Activated CD4-positive, alpha-beta memory T cell treated with anti-CD3 and anti-CD28 coated beads for 36 hours (primary cell): ENCODE measurements around the gene ELL2. TPM values are rescaled to one million over a fixed set of nuclear protein-coding genes. Genes with fewer than 3 reads are reported as not detected.

Source experiments
- CTCF ChIA-PET: fragments of 350-600 bp; sonication (Branson Sonifier 250); formaldehyde crosslinking; loops from one replicate; lab custom pipeline; 2021; ENCODE audit warnings: antibody characterized with exemption, inconsistent platforms; lab: Charles Lee
- POLR2A ChIA-PET: fragments of 350-600 bp; sonication (Branson Sonifier 250); formaldehyde crosslinking; loops from one replicate; lab custom pipeline; 2021; ENCODE audit warnings: antibody characterized with exemption; lab: Charles Lee
- DNase-seq: peaks from one replicate; pipeline ENCODE4 v3.0.0-alpha.2; 2020
- H3K27ac Mint-ChIP-seq: one replicate; pipeline ENCODE4 v1.8.0; 2021; ENCODE audit warnings: mixed read lengths
- H3K27me3 Mint-ChIP-seq: one replicate; pipeline ENCODE4 v1.8.0; 2021; ENCODE audit warnings: mixed read lengths
- H3K36me3 Mint-ChIP-seq: one replicate; pipeline ENCODE4 v1.8.0; 2021; ENCODE audit warnings: mixed read lengths
- H3K4me1 Mint-ChIP-seq: one replicate; pipeline ENCODE4 v1.8.0; 2021; ENCODE audit warnings: low read depth, mixed read lengths
- H3K4me3 Mint-ChIP-seq: one replicate; pipeline ENCODE4 v1.8.0; 2021; ENCODE audit warnings: mild to moderate bottlenecking, mixed read lengths
- H3K9me3 Mint-ChIP-seq: one replicate; pipeline ENCODE4 v1.8.0; 2021; ENCODE audit warnings: mixed read lengths
- intact Hi-C: fragments of 100-400 bp; cut with micrococcal nuclease; formaldehyde crosslinking; loops from one replicate; pipeline ENCODE4 v1.15.1; 2023
- total RNA-seq, 2 experiments: library from RNA; stranded (reverse); gene quantifications; one replicate each; pipeline ENCODE4 v1.2.3, GENCODE V29; 2021

The ELL2 gene
- total RNA-seq, 2 experiments from 2014 or later = 127 to 132 TPM

DNA sequence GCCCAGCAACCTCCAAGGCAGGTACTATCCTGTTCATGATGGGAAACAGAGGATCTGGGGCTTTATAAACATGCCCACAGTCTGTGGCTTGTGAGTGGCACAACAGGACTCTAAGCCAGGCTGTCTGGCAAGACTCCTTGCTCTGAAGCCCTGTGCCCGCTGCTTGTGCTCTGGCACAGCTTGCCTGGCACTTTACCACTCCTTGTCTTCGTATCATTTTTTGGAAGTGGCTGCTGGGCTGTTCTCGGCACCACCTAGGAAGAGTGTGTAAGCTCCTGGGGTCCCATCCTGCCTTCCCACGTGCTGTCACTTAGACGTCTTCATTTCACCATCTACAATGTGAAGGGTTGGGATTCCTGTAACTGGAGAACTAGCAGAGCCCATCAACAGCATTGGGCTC, 79.8 kb downstream of the ELL2 start:
- no peak overlapping the region for H3K4me3 Mint-ChIP-seq
- no peaks in the 10 kb centered on the region for H3K36me3 Mint-ChIP-seq
- CTCF ChIA-PET = interaction anchor here (0.9 kb wide), 1 partner anchor 719 kb away, joined by 3 read pairs; no protein-coding TSS in a partner anchor
- no peak overlapping the region for H3K27ac Mint-ChIP-seq
- POLR2A ChIA-PET = no interaction called here
- no peaks in the 10 kb centered on the region for H3K27me3 Mint-ChIP-seq
- intact Hi-C loops = no loop called here
- peaks cover 4% of the 10 kb centered on the region for H3K4me1 Mint-ChIP-seq
- H3K9me3 Mint-ChIP-seq = no peaks in the 10 kb centered on the region
- DNase-seq = no peak

DNA sequence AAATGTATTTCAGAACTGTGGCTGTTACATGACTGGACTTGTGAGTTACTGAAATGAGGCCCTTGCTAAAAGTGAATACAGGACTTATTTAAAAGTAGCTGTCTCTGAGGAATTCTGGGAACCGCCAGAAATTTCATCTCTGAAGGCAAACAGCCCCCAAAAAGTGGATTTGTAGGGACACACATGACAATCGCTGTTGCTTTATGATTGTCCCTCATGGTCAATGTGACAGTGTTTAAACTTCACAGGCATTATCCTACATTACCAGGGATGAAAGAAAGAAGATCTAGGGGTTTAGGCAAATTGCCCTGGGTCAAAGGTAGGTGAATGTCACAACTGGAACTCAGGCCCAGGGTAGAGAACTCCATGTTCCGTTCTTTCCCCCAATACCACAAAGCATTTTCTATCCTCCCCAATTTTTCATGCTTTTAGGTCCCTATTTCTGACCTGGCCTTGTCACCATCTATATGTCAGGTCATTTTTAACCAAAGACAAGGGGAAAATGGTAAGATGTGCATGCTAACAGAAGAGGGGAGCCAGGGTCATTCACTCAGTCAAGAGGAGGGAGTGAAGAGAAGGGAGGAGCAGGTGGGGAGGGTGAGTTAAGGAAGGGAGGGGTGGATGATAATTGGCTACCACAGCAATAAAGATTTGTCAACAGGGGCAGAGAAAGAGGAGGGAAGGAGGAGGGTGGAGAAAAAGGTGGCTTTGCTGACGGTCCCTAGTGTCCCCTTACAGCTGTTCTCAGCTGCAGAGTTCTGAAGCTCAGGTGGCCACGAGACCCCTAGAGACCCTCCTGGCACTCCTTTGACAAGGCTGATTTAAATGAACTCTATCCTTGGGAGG, 81.3 kb downstream of the ELL2 start:
- Mint-ChIP-seq H3K27ac (no peak overlapping the region), H3K4me3 (no peak overlapping the region), H3K27me3 (no peaks in the 10 kb centered on the region), H3K4me1 (peaks cover 4% of the 10 kb centered on the region), H3K9me3 (no peaks in the 10 kb centered on the region), H3K36me3 (no peaks in the 10 kb centered on the region)
- no peak for DNase-seq
- intact Hi-C loops = no loop called here
- ChIA-PET CTCF (interaction anchor here (1.5 kb wide), 1 partner anchor 8 kb away, joined by 3 read pairs; no protein-coding TSS in a partner anchor), POLR2A (no interaction called here)

DNA sequence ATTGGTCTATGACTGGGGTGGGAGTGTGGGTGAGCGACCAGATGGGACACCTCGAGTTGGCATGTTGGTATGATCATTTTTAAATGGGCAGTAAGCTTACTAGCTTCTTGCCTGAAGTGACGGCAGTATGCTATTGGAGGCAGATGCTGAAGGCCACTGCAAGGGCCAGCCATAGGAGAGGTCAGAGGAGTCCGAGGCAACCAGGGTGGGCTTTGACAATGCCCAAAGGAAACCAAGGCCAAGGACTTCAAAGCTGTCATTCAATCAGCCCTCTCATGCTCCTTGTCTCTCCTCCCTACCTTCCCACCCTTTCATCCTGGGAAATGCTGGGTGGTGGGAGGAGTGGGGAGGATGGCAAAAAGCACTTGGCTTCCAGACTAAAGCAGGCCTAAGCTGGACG, 82.0 kb downstream of the ELL2 start:
- Mint-ChIP-seq H3K36me3 (no peaks in the 10 kb centered on the region), H3K27me3 (no peaks in the 10 kb centered on the region), H3K4me3 (no peak overlapping the region), H3K4me1 (peaks cover 4% of the 10 kb centered on the region), H3K27ac (no peak overlapping the region), H3K9me3 (no peaks in the 10 kb centered on the region)
- intact Hi-C loops = no loop called here
- no peak for DNase-seq
- ChIA-PET POLR2A (no interaction called here), CTCF (interaction anchor here (1.5 kb wide), 1 partner anchor 9 kb away, joined by 3 read pairs; no protein-coding TSS in a partner anchor)

DNA sequence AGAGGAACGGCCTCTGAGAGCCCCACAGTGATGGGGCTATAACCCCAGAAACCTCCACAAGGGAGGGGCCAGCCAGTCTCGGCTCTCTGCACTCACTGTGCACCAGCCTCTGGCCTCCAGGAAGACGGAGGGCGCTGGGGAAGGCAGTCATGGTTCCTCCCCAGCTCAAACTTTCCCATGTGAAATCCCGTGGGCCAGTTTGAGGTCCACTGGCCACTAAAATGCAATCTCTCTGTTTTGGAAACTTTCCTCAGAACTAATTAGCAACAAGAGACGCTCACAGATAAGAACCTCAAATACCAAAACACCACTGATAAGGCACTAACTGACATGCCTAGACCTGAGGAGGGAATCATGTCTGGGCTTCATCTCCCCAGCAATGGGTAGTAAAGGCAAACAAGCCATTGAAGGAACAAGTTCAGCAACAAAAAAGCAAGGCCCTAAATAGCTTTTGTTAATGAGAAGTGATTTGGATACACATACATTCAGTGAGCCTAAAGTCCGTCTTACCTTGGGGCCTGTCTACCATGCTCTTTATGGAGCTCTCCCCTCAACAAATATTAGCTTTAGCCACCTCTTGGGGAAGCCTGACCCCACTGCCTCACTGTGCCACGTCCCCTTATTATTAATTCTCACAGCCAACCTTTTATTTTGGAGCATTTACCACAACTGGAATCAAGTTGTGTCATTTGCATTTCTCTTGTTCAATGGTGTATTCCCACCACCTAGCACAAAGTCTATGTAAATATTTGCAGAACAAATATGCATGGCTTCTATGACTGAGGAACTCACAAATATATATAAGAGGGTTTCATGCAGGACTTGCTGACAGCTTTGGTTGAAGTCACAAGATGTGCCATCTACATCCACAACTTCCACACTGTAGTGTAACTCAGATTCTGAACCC, 83.0 kb downstream of the ELL2 start:
- Mint-ChIP-seq H3K36me3 (no peaks in the 10 kb centered on the region), H3K27ac (no peak overlapping the region), H3K4me1 (no peaks in the 10 kb centered on the region)

DNA sequence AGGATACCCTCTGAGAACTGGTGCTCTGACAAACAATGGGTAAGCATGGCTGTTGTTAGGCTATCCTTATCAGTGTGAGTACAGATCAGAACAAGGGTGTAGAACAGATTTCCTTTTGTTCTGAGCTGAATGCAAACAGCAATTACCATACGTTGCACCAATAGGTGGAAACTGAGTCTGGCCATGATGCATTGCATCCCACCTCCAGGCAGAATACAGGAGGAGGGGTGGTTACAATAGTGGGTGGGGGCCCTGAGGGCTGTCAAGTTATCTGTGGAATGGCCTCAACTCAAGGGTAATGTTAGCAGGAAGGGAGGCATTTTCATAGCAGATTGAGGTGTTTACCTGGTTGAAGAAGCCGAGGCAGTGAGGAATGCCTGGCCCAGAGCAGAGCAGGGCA, 84.9 kb downstream of the ELL2 start:
- Mint-ChIP-seq H3K4me1 (peaks cover 5% of the 10 kb centered on the region), H3K27ac (no peak overlapping the region), H3K27me3 (no peaks in the 10 kb centered on the region), H3K9me3 (no peaks in the 10 kb centered on the region), H3K36me3 (no peaks in the 10 kb centered on the region), H3K4me3 (no peak overlapping the region)
- ChIA-PET POLR2A (no interaction called here), CTCF (no interaction called here)
- DNase-seq = no peak
- intact Hi-C loops = no loop called here

More for the DNA sequence above, 83.0 kb downstream of the ELL2 start:
- CTCF ChIA-PET = interaction anchor here (1.2 to 1.5 kb wide), 3 partner anchors 10 to 83 kb away, joined by 3 to 4 read pairs (median 3); partner anchors contain the start of gene ELL2
- no peaks in the 10 kb centered on the region for H3K27me3 Mint-ChIP-seq
- DNase-seq = no peak
- no peaks in the 10 kb centered on the region for H3K9me3 Mint-ChIP-seq
- H3K4me3 Mint-ChIP-seq = no peak overlapping the region
- intact Hi-C loops = no loop called here
- POLR2A ChIA-PET = interaction anchor here (0.6 kb wide), 1 partner anchor 7 kb away, joined by 3 read pairs; no protein-coding TSS in a partner anchor

DNA sequence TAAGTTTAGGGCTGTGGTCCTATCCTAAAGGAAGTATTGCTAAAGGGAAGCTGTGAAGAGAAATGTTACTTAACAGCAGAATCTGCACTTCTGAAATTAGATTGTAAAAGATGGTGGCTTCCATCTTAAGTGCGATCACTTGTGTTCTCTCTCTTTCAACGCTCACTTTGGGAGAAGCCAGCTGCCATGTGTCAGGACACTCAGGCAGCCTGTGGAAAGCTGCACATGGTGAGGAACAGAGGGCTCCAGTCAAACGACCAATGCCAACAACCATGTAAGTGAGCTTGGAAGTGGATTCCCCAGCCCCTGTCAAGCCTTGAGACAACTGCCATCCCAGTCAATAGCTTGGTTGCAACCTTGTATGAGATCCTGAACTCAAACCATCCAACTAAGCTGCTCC, 87.4 kb downstream of the ELL2 start:
- Mint-ChIP-seq H3K36me3 (no peaks in the 10 kb centered on the region), H3K27ac (no peak overlapping the region), H3K27me3 (no peaks in the 10 kb centered on the region), H3K4me3 (no peak overlapping the region), H3K4me1 (peaks cover 25% of the 10 kb centered on the region), H3K9me3 (no peaks in the 10 kb centered on the region)
- CTCF ChIA-PET = interaction anchor here (1.4 kb wide), 1 partner anchor 93 kb away, joined by 4 read pairs; no protein-coding TSS in a partner anchor
- intact Hi-C loops = loop anchor here (5.0 kb wide), 1 partner anchor 828 kb away; no protein-coding TSS in a partner anchor
- POLR2A ChIA-PET = no interaction called here
- DNase-seq = no peak

DNA sequence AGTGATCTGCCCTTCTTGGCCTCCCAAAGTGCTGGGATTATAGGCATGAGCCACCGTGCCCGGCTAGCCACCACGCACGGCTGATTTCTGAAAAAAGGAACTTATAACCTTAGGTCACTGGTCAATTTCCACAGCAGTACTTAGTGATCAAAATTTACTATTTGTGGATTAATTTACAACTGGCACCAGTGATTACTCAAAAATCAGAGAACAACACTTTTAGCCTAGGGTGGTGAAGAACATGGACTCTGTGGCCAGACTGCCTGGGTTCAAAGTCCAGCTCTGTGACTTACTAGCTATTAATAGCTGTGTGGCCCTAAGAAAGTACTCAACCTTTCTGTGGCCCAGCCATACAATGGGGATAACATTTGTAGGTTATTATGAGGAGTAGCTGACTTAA, 88.3 kb downstream of the ELL2 start:
- H3K27me3 Mint-ChIP-seq = no peaks in the 10 kb centered on the region
- H3K9me3 Mint-ChIP-seq = no peaks in the 10 kb centered on the region
- no peak for DNase-seq
- no peaks in the 10 kb centered on the region for H3K36me3 Mint-ChIP-seq
- H3K4me3 Mint-ChIP-seq = no peak overlapping the region
- ChIA-PET CTCF (interaction anchor here (1.0 to 1.4 kb wide), 2 partner anchors 14 to 92 kb away, joined by 3 to 4 read pairs; no protein-coding TSS in a partner anchor), POLR2A (no interaction called here)
- peaks cover 34% of the 10 kb centered on the region for H3K4me1 Mint-ChIP-seq
- H3K27ac Mint-ChIP-seq = no peak overlapping the region
- intact Hi-C loops = loop anchor here (5.0 kb wide), 1 partner anchor 829 kb away; no protein-coding TSS in a partner anchor

DNA sequence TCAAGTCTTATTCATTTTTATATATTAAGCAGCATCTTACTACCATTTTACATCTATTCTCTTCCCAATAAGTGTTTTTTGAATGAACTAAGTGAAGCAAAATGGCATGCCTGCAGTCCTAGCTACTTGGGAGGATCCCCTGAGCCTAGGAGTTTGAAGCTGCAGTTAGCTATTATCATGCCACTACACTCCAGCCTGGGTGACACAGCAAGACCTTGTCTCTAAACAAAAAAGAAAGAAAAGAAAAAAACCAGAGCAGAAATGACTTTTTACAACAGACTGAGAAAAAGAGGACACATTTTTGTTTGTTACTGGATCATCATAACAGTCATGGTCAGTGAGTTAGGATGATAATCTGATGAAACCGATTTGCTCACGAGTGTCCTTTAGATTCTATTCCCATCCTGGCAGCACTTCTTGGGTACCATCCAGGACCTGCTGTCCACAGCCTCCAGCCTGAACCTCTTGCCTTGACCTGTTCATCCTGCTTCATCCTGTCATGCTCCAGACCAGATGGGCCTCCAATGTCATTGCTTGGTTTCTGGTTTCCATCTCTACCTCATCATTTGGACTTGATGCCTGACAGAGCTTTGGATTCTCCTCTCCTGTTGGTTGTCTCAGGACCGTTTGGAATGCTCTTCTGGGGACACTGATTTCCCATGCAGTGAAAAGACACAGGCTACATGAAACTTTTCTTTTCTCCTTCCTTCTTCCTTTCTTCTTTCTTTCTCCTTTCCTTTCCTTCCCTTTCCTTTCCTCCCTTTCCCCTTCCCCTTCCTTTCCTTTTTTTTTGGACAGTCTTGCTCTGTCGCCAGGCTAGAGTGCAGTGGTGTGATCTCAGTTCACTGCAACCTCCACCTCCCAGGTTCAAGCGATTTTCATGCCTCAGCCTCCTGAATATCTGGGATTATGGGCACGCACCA, 89.0 kb downstream of the ELL2 start:
- H3K4me1 Mint-ChIP-seq = peaks cover 39% of the 10 kb centered on the region
- ChIA-PET POLR2A (interaction anchor here (1.0 kb wide), 1 partner anchor 55 kb away, joined by 5 read pairs; no protein-coding TSS in a partner anchor), CTCF (interaction anchor here (1.0 to 3.8 kb wide), 2 partner anchors 13 kb away, joined by 3 to 18 read pairs; no protein-coding TSS in a partner anchor)
- no peak overlapping the region for H3K4me3 Mint-ChIP-seq
- H3K36me3 Mint-ChIP-seq = peaks cover 1% of the 10 kb centered on the region
- H3K27me3 Mint-ChIP-seq = no peaks in the 10 kb centered on the region
- intact Hi-C loops = loop anchor here (5.0 kb wide), 1 partner anchor 830 kb away; no protein-coding TSS in a partner anchor
- peaks cover 2% of the 10 kb centered on the region for H3K9me3 Mint-ChIP-seq
- DNase-seq = no peak
- H3K27ac Mint-ChIP-seq = no peak overlapping the region

DNA sequence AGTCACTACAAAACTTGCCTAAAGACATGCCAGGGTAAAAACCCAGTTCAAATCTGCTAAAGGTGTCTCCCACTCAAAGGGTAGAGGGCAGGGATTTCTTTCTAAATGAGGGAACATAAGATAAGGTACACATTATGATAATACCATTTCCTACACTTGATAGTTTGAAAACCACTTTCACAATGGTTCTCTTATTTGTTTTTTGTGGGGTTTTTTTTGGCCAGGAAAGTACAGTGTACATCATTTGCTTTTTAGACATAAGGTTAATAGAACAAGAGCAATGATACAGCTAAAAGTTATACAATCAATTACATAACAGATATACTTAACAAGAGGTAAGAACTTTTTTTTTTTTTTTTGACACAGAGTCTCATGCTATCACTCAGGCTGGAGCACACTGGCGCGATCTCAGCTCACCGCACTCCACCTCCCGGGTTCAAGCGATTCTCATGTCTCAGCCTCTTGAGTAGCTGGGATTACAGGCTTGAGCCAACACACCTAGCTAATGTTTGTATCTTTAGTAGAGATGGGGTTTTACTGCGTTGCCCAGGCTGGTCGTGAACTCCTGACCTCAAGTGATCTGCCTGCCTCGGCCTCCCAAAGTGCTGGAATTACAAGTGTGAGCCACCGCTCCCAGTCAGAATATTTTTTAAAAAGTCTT, 90.4 kb downstream of the ELL2 start:
- H3K27me3 Mint-ChIP-seq = no peaks in the 10 kb centered on the region
- peaks cover 51% of the 10 kb centered on the region for H3K4me1 Mint-ChIP-seq
- ChIA-PET POLR2A (interaction anchor here (0.7 to 4.0 kb wide), 3 partner anchors 8 to 57 kb away, joined by 3 to 29 read pairs (median 5); no protein-coding TSS in a partner anchor), CTCF (interaction anchor here (0.6 to 3.8 kb wide), 6 partner anchors 12 to 730 kb away, joined by 3 to 18 read pairs (median 4); partner anchors contain the start of gene ELL2)
- intact Hi-C loops = loop anchor here (2.0 to 5.0 kb wide), 3 partner anchors 28 to 831 kb away; no protein-coding TSS in a partner anchor
- H3K9me3 Mint-ChIP-seq = peaks cover 2% of the 10 kb centered on the region
- H3K27ac Mint-ChIP-seq = peak overlapping the region; percentile 98
- H3K36me3 Mint-ChIP-seq = peaks cover 1% of the 10 kb centered on the region
- peak overlapping the region; percentile 33 for H3K4me3 Mint-ChIP-seq
- no peak for DNase-seq

DNA sequence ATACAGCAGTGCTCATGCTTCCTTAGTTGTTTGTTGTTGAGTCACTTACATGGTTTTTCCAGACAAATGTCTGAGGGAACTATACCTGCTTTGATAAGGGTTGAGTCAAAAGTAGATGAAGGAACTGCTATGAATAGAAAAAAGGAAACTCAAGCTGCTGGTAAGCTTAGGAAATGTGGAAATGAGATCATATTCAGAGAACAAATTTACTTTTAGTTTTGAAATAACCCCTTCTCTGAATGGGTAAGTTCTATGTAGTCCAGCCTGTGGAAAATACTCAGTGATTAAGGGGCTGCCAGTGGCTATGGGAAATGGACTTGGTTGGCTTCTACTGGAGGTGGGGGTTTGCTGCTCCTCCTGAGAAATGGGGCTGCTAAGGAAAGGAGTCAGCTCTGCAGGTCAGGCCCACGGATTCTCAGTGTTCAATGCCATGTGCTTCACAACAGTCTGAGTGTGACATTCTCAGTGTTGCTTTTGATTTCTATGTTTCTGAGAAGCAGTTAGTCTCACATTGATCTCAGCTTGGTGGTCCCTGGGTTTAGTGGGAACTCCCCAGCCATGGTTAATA, 91.5 kb downstream of the ELL2 start:
- POLR2A ChIA-PET = interaction anchor here (0.6 to 4.0 kb wide), 8 partner anchors 10 to 351 kb away, joined by 3 to 29 read pairs (median 3); partner anchors contain the start of gene GLRX
- Mint-ChIP-seq H3K4me1 (peaks cover 58% of the 10 kb centered on the region), H3K36me3 (peaks cover 1% of the 10 kb centered on the region), H3K27me3 (no peaks in the 10 kb centered on the region), H3K9me3 (peaks cover 2% of the 10 kb centered on the region), H3K4me3 (peak overlapping the region; percentile 54), H3K27ac (peak overlapping the region; percentile 98)
- intact Hi-C loops = loop anchor here (1.0 to 5.0 kb wide), 13 partner anchors 11 to 832 kb away; no protein-coding TSS in a partner anchor
- peak; percentile 71 for DNase-seq
- CTCF ChIA-PET = interaction anchor here (0.6 to 3.8 kb wide), 11 partner anchors 11 to 732 kb away, joined by 3 to 18 read pairs (median 4); partner anchors contain the start of gene ELL2
